ENCODE measurements around the gene RAVER1. TPM values are rescaled to one million over a fixed set of nuclear protein-coding genes. Genes with fewer than 3 reads are reported as not detected.

RAVER1 gene
- total and polyA plus RNA-seq, 9 of the 15 experiments (the other 6 are each of a cell fraction or from before 2014, with no cell fraction given): 0.06 to 113 (median 7.0) TPM

DNA sequence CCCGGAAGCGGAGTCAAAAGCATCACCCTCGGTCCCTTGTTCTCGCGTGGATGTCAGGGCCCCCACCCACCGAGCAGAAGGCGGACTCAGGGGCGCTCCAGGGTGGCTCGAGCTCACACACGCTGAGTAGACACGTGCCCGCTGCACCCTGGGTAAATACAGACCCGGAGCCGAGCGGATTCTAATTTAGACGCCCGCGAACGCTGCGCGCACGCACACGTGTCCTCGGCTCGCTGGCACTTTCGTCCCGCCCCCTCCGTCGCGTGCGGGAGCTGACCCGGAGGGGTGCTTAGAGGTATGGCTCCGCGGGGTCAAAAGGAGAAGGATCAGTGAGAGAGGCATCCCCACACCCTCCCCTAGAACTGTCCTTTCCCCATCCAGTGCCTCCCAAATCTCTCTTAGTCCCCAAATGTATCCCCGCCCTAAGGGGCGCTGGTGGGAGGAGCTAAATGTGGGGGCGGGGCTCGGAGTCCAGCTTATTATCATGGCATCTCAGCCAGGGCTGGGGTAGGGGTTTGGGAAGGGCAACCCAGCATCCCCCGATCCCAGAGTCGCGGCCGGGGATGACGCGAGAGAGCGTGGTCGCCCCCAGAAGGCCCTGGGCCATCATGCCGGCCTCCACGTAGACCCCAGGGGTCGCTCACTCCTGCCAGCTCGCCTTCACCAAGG is 44.0 kb downstream of the RAVER1 start (continued):
- TF ChIP-seq, protein P1, sequence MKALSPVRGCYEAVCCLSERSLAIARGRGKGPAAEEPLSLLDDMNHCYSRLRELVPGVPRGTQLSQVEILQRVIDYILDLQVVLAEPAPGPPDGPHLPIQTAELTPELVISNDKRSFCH (CRISPR knock-in tag; IDR thresholded peaks at IDR 0.05): no peak
- TF ChIP-seq, protein P1 (tag; IDR thresholded peaks at IDR 0.05): 0 out of 2 replicates have a peak, but pooled peaks have one; percentile 33
- TF ChIP-seq, protein P2, sequence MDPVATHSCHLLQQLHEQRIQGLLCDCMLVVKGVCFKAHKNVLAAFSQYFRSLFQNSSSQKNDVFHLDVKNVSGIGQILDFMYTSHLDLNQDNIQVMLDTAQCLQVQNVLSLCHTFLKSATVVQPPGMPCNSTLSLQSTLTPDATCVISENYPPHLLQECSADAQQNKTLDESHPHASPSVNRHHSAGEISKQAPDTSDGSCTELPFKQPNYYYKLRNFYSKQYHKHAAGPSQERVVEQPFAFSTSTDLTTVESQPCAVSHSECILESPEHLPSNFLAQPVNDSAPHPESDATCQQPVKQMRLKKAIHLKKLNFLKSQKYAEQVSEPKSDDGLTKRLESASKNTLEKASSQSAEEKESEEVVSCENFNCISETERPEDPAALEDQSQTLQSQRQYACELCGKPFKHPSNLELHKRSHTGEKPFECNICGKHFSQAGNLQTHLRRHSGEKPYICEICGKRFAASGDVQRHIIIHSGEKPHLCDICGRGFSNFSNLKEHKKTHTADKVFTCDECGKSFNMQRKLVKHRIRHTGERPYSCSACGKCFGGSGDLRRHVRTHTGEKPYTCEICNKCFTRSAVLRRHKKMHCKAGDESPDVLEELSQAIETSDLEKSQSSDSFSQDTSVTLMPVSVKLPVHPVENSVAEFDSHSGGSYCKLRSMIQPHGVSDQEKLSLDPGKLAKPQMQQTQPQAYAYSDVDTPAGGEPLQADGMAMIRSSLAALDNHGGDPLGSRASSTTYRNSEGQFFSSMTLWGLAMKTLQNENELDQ (CRISPR knock-in tag; IDR thresholded peaks at IDR 0.05; ENCODE audit: borderline replicate concordance): no peak
- TF ChIP-seq WHSC1 (IDR thresholded peaks at IDR 0.05; ENCODE audit: low read length) (no peak), ZFP30 (CRISPR knock-in tag; IDR thresholded peaks at IDR 0.05; ENCODE audit: borderline replicate concordance) (no peak), GABPB1 (CRISPR knock-in tag; IDR thresholded peaks at IDR 0.05) (no peak), ZKSCAN1 (IDR thresholded peaks at IDR 0.05; ENCODE audit: low read depth, low read length) (no peak), KAT8 (IDR thresholded peaks at IDR 0.05; ENCODE audit: low read depth) (no peak), HNRNPUL1 (IDR thresholded peaks at IDR 0.05; ENCODE audit: low read length) (no peak), ZNF695 (CRISPR knock-in tag; IDR thresholded peaks at IDR 0.05) (no peak), COPS2 (conservative IDR thresholded peaks at IDR 0.05) (no peak), PHB (CRISPR knock-in tag; IDR thresholded peaks at IDR 0.05) (no peak), MYC (IDR thresholded peaks at IDR 0.05; ENCODE audit: low read depth, low read length) (peak; percentile 92), MYC (CRISPR knock-in tag; IDR thresholded peaks at IDR 0.05; ENCODE audit: borderline replicate concordance, low read depth) (peak; percentile 94), ZNF197 (CRISPR knock-in tag; IDR thresholded peaks at IDR 0.05; ENCODE audit: low read depth) (no peak), TCFL5 (CRISPR knock-in tag; conservative IDR thresholded peaks at IDR 0.05) (no peak)
- TF ChIP-seq, protein P3, sequence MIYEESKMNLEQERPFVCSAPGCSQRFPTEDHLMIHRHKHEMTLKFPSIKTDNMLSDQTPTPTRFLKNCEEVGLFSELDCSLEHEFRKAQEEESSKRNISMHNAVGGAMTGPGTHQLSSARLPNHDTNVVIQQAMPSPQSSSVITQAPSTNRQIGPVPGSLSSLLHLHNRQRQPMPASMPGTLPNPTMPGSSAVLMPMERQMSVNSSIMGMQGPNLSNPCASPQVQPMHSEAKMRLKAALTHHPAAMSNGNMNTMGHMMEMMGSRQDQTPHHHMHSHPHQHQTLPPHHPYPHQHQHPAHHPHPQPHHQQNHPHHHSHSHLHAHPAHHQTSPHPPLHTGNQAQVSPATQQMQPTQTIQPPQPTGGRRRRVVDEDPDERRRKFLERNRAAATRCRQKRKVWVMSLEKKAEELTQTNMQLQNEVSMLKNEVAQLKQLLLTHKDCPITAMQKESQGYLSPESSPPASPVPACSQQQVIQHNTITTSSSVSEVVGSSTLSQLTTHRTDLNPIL (CRISPR knock-in tag; IDR thresholded peaks at IDR 0.05): no peak
- TF ChIP-seq, protein P4, sequence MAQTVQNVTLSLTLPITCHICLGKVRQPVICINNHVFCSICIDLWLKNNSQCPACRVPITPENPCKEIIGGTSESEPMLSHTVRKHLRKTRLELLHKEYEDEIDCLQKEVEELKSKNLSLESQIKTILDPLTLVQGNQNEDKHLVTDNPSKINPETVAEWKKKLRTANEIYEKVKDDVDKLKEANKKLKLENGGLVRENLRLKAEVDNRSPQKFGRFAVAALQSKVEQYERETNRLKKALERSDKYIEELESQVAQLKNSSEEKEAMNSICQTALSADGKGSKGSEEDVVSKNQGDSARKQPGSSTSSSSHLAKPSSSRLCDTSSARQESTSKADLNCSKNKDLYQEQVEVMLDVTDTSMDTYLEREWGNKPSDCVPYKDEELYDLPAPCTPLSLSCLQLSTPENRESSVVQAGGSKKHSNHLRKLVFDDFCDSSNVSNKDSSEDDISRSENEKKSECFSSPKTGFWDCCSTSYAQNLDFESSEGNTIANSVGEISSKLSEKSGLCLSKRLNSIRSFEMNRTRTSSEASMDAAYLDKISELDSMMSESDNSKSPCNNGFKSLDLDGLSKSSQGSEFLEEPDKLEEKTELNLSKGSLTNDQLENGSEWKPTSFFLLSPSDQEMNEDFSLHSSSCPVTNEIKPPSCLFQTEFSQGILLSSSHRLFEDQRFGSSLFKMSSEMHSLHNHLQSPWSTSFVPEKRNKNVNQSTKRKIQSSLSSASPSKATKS (CRISPR knock-in tag; IDR thresholded peaks at IDR 0.05): no peak
- TF ChIP-seq, protein P5, sequence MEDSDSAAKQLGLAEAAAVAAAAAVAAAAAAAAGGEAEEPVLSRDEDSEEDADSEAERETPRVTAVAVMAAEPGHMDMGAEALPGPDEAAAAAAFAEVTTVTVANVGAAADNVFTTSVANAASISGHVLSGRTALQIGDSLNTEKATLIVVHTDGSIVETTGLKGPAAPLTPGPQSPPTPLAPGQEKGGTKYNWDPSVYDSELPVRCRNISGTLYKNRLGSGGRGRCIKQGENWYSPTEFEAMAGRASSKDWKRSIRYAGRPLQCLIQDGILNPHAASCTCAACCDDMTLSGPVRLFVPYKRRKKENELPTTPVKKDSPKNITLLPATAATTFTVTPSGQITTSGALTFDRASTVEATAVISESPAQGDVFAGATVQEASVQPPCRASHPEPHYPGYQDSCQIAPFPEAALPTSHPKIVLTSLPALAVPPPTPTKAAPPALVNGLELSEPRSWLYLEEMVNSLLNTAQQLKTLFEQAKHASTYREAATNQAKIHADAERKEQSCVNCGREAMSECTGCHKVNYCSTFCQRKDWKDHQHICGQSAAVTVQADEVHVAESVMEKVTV (CRISPR knock-in tag; IDR thresholded peaks at IDR 0.05): no peak; the same call in 1 of the 2 replicates
- TF ChIP-seq, protein P6, sequence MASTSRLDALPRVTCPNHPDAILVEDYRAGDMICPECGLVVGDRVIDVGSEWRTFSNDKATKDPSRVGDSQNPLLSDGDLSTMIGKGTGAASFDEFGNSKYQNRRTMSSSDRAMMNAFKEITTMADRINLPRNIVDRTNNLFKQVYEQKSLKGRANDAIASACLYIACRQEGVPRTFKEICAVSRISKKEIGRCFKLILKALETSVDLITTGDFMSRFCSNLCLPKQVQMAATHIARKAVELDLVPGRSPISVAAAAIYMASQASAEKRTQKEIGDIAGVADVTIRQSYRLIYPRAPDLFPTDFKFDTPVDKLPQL (IDR thresholded peaks at IDR 0.05; ENCODE audit: extremely low read depth, insufficient read length): no peak

All from K562 (cell line).